ENCODE results near the gene CD22. TPM values are rescaled to one million over a fixed set of nuclear protein-coding genes. Genes with fewer than 3 reads are reported as not detected.

Gene CD22
- total and polyA plus RNA-seq, 2 of the 4 experiments (the other 2 are of a cell fraction), result 0.18 to 0.22 TPM

DNA sequence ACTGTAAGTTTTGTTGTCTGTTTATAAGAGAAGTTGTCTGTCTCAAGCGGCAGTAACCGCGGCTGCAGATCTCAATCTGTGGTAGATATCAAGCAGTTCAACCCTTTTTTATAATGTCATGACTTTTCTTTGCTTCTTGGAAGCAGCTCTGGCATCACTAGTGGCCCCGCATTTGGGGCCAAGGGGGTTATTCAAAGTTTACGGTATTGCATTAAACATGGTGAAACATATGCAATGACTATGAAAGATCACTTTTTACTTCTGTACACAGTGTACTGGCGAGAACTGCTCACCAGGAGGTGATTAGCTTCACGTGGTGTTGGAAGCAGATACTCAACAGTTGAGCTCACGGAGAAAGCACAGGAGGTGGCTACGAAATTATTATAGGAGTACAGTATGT lies 24.6 kb downstream of the CD22 start (continued):
- TF ChIP-seq, protein P1, sequence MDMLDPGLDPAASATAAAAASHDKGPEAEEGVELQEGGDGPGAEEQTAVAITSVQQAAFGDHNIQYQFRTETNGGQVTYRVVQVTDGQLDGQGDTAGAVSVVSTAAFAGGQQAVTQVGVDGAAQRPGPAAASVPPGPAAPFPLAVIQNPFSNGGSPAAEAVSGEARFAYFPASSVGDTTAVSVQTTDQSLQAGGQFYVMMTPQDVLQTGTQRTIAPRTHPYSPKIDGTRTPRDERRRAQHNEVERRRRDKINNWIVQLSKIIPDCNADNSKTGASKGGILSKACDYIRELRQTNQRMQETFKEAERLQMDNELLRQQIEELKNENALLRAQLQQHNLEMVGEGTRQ (IDR thresholded peaks at IDR 0.05; ENCODE audit: low read depth, low read length), result no peak
- TF ChIP-seq POLR2A (IDR thresholded peaks at IDR 0.05; ENCODE audit: low read depth, low read length) (no peak), RFX5 (IDR thresholded peaks at IDR 0.05; ENCODE audit: low read depth, low read length) (no peak)

DNA sequence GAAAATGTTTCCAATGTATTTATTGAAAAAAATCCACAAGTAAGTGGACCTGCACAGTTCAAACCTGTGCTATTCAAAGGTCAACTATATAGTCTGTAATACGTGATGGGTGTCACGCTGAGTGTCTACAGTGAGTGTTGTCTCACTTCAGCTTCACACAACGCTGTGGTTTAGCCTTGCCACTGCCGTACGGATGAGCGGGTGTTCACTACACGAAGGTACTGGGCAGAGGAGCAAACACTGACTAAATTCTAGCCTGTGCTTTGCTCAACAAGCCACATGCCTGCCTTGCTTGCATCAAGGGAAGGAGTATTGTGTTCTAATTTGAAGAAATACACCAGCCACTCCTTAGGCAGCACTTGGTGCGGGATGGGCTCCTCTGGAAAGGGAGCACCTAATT lies 25.9 kb downstream of the CD22 start:
- dilution Hi-C loops (cut with HindIII; ENCODE audit: low sequenced_read_pairs, unreplicated experiment) (no loop called here), in situ Hi-C loops (cut with MboI; ENCODE audit: low sequenced_read_pairs) (no loop called here), intact Hi-C loops (cut with micrococcal nuclease) (loop anchor here (10.0 kb wide), 1 partner anchor 110 kb away; no protein-coding TSS in a partner anchor)
- CTCF ChIA-PET, result no interaction called here
- Histone ChIP-seq H3K9me1 (ENCODE audit: insufficient read depth, low read length) (no peaks in the 10 kb centered on the region), H3K27me3 (ENCODE audit: control insufficient read depth, insufficient read depth, low read length) (peaks cover 4% of the 10 kb centered on the region), H2BK5ac (ENCODE audit: low read depth, low read length, poor library complexity, severe bottlenecking) (no peak overlapping the region), H3K4me2 (ENCODE audit: low read depth, low read length) (no peak overlapping the region), H3K36me3 (ENCODE audit: control insufficient read depth, insufficient read depth, low read length) (no peaks in the 10 kb centered on the region), H2BK15ac (ENCODE audit: low read depth, low read length) (no peak overlapping the region), H3K23ac (ENCODE audit: low read depth, low read length) (no peak overlapping the region), H3K9me3 (ENCODE audit: control insufficient read depth, insufficient read depth, low read length) (no peaks in the 10 kb centered on the region), H4K8ac (ENCODE audit: low read depth in 2 of 2, low read length in 2 of 2) (no peak overlapping the region), H3K56ac (ENCODE audit: extremely low read depth, insufficient read depth, low read length) (no peak overlapping the region), H3K14ac (replicated peaks; ENCODE audit: low read depth, low read length) (no peak overlapping the region), H2BK120ac (ENCODE audit: low read depth, low read length) (no peak overlapping the region), H4K91ac (ENCODE audit: insufficient read depth, low read depth, low read length) (no peak overlapping the region), H3K79me1 (ENCODE audit: low read depth in 1 of 2, low read length in 2 of 2) (no peaks in the 10 kb centered on the region), H3K27ac (ENCODE audit: insufficient read depth, low read length) (no peak overlapping the region), H4K5ac (ENCODE audit: low read depth, low read length) (no peak overlapping the region), H4K20me1 (ENCODE audit: insufficient read depth, low read length) (no peaks in the 10 kb centered on the region), H2AFZ (replicated peaks; ENCODE audit: low read length, poor library complexity) (no peak overlapping the region), H3K9ac (ENCODE audit: low read depth, low read length) (no peak overlapping the region), H2BK20ac (ENCODE audit: low read depth, low read length) (no peak overlapping the region), H3K4ac (ENCODE audit: low read depth, low read length) (no peak overlapping the region), H3K18ac (ENCODE audit: low read depth, low read length) (no peak overlapping the region), H3K4me3 (ENCODE audit: insufficient read depth, low read depth, low read length) (no peak overlapping the region), H2AK5ac (ENCODE audit: low read depth, low read length) (no peak overlapping the region), H2AK9ac (replicated peaks; ENCODE audit: low read depth, low read length, poor library complexity) (no peak overlapping the region), H3K4me1 (ENCODE audit: control insufficient read depth, insufficient read depth, low read length) (no peaks in the 10 kb centered on the region)
- 57% methylated on average over 3 of the region's 8 CpGs; no CpG with 5 or more reads in 1 of the 2 experiments for WGBS, 2 experiments (ENCODE audit: extremely low coverage in 2 of 2, insufficient read length in 1 of 2)
- ATAC-seq (ENCODE audit: low read depth), result no peak
- no TSS peak for BruUV-seq (replicated peaks)
- POLR2A ChIA-PET (ENCODE audit: unreplicated experiment), result no interaction called here
- TF ChIP-seq BHLHE40 (IDR thresholded peaks at IDR 0.05; ENCODE audit: low read depth, low read length) (no peak), MAFK (IDR thresholded peaks at IDR 0.05; ENCODE audit: low read depth, low read length) (no peak), SMC3 (IDR thresholded peaks at IDR 0.05; ENCODE audit: low read depth, low read length) (no peak), RFX5 (IDR thresholded peaks at IDR 0.05; ENCODE audit: low read depth, low read length) (no peak), MAZ (IDR thresholded peaks at IDR 0.05; ENCODE audit: borderline replicate concordance, low read depth, low read length) (no peak), CHD1 (IDR thresholded peaks at IDR 0.05; ENCODE audit: low read depth, low read length) (no peak), POLR2A (IDR thresholded peaks at IDR 0.05; ENCODE audit: low read depth, low read length) (no peak), FOS (IDR thresholded peaks at IDR 0.05; ENCODE audit: low read depth, low read length) (no peak), RAD21 (IDR thresholded peaks at IDR 0.05; ENCODE audit: low read length) (no peak), NFE2L2 (IDR thresholded peaks at IDR 0.05; ENCODE audit: low read depth, low read length) (no peak), CEBPB (IDR thresholded peaks at IDR 0.05; ENCODE audit: low read depth, low read length) (no peak)
- TF ChIP-seq, protein P2, sequence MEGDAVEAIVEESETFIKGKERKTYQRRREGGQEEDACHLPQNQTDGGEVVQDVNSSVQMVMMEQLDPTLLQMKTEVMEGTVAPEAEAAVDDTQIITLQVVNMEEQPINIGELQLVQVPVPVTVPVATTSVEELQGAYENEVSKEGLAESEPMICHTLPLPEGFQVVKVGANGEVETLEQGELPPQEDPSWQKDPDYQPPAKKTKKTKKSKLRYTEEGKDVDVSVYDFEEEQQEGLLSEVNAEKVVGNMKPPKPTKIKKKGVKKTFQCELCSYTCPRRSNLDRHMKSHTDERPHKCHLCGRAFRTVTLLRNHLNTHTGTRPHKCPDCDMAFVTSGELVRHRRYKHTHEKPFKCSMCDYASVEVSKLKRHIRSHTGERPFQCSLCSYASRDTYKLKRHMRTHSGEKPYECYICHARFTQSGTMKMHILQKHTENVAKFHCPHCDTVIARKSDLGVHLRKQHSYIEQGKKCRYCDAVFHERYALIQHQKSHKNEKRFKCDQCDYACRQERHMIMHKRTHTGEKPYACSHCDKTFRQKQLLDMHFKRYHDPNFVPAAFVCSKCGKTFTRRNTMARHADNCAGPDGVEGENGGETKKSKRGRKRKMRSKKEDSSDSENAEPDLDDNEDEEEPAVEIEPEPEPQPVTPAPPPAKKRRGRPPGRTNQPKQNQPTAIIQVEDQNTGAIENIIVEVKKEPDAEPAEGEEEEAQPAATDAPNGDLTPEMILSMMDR (conservative IDR thresholded peaks at IDR 0.05; ENCODE audit: low read depth, low read length), result no peak
- TF ChIP-seq, protein P3, sequence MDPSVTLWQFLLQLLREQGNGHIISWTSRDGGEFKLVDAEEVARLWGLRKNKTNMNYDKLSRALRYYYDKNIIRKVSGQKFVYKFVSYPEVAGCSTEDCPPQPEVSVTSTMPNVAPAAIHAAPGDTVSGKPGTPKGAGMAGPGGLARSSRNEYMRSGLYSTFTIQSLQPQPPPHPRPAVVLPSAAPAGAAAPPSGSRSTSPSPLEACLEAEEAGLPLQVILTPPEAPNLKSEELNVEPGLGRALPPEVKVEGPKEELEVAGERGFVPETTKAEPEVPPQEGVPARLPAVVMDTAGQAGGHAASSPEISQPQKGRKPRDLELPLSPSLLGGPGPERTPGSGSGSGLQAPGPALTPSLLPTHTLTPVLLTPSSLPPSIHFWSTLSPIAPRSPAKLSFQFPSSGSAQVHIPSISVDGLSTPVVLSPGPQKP (IDR thresholded peaks at IDR 0.05; ENCODE audit: borderline replicate concordance, low read depth, low read length), result no peak
- DNase-seq, result no peak

Measured in IMR-90 (cell line).